Measurements from ENCODE around the gene ARHGAP28. TPM values are rescaled to one million over a fixed set of nuclear protein-coding genes. Genes with fewer than 3 reads are reported as not detected.

Gene ARHGAP28
- total and polyA plus RNA-seq, 3 experiments from 2014 or later, result not detected

DNA sequence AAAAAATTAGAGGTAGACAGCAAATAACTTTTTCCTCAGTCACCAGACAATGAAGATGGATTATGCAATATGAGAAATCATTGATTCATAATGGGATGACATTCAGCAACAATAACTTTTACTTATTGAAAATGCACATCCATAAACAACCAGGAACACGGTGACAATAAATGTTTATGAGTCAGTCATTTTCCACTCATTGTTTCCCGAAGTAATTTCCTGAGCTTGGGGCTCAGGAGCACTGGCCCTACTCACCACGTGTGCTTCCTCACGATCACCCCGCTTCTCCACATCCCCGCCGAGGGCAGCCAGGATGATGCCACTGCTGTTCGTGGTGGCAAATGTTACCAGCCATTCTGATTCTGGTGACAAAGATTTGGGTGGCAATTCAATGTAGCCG is 231.8 kb downstream of the ARHGAP28 start:
- Mint-ChIP-seq H3K9me3 (peaks cover 3 to 7% (median 6%) of the 10 kb centered on the region in 5 donors), H3K27me3 (no peaks in the 10 kb centered on the region), H3K4me3 (no peak overlapping the region), H3K27ac (no peak overlapping the region), H3K4me1 (no peaks in the 10 kb centered on the region), H3K36me3 (no peaks in the 10 kb centered on the region)
- ChIA-PET POLR2A (no interaction called here), CTCF (no interaction called here)
- no peaks in the 10 kb centered on the region for H3K36me3 ChIP-seq (ENCODE audit: insufficient read depth, low read length)
- no peak overlapping the region for H3K27ac ChIP-seq (ENCODE audit: low read depth, low read length)
- no peaks in the 10 kb centered on the region for H3K4me1 ChIP-seq (ENCODE audit: insufficient read depth, low read length)
- no peak for DNase-seq
- no peak overlapping the region for H3K4me3 ChIP-seq (ENCODE audit: low read length)
- no peaks in the 10 kb centered on the region for H3K9me3 ChIP-seq (ENCODE audit: low read length)
- no peaks in the 10 kb centered on the region for H3K27me3 ChIP-seq (ENCODE audit: insufficient read depth, low read length, poor library complexity, severe bottlenecking)

DNA sequence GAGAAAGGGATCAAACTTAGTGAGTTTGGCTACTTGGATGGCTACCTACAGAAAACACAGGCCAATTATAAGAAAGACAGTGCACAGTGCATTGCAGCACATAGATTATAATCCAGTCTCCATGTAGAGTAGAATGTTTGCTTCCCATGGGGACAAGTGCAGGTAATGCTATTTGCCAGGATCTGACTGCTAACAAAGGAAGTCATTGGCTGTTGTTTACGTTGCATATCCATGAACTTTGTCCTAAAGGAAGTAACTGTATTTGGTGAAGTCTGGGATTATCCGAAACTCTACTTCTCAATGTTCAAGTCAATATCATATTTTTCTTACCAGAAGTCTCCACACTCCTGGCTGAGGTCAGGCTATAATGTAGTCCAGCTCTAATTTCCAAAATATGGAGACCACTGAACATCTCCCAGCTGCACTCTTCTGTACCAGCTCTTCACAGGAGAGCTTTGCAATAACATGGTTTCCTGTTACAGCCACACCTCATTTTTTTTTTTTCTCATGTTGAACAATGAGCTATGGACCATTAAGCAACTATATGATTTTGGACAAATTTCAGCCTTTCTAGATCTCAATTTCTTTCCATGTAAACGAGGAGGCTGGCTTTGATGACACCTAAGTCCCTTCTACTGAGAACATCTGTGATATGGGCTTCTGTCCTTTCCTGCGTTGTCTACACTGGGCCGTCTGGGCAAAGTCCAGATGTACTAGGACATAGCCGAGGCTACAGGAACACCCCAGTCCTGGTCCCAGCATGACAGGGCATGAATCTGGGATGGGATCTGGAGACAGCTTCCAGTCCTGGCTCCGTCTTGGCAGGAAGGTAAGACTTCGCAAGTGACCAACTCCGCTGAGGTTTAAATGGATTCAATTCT is 233.3 kb downstream of the ARHGAP28 start:
- POLR2A ChIA-PET, result no interaction called here
- Histone ChIP-seq H3K9me3 (ENCODE audit: low read length) (no peaks in the 10 kb centered on the region), H3K27ac (ENCODE audit: low read depth, low read length) (no peak overlapping the region), H3K36me3 (ENCODE audit: insufficient read depth, low read length) (no peaks in the 10 kb centered on the region), H3K4me1 (ENCODE audit: insufficient read depth, low read length) (no peaks in the 10 kb centered on the region), H3K27me3 (ENCODE audit: insufficient read depth, low read length, poor library complexity, severe bottlenecking) (no peaks in the 10 kb centered on the region), H3K4me3 (ENCODE audit: low read length) (no peak overlapping the region)
- CTCF ChIA-PET, result no interaction called here
- H3K4me3 Mint-ChIP-seq, result no peak overlapping the region
- H3K4me1 Mint-ChIP-seq, result no peaks in the 10 kb centered on the region
- H3K36me3 Mint-ChIP-seq, result no peaks in the 10 kb centered on the region
- peaks cover 3 to 9% (median 6%) of the 10 kb centered on the region in 5 donors for H3K9me3 Mint-ChIP-seq
- no peaks in the 10 kb centered on the region for H3K27me3 Mint-ChIP-seq
- H3K27ac Mint-ChIP-seq, result no peak overlapping the region
- no peak for DNase-seq

DNA sequence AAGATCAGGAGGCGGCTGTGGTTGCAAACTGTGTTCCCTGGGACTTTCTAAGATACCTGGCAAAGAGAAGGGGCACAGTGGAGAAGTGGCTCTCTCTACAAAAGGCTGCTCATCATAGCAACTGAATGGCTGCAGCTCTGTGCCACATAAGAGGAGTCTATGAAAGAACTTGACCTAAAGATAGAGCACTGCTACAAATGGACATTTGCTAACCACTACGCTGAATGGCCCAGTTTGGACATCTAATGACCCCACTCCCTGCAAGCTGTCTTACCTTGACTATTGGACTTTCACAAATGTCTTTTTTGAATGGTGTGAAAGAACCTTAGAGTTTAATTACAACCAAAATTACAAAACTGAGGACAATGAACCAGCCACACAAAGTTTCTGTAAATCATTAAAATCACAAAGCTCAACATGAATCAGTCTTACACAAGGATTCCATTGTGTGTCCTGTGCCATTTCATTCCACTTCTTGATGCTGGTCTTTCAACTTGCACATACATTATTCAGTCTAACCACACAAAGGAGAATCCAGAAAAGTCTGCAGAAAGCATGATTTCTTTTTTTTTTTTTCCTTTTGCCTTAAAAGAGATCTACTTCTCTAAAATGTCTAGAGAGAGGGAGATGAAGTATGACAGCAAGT is 234.1 kb downstream of the ARHGAP28 start:
- Histone ChIP-seq H3K9me3 (ENCODE audit: low read length) (no peaks in the 10 kb centered on the region), H3K4me1 (ENCODE audit: insufficient read depth, low read length) (no peaks in the 10 kb centered on the region), H3K27me3 (ENCODE audit: insufficient read depth, low read length, poor library complexity, severe bottlenecking) (no peaks in the 10 kb centered on the region), H3K4me3 (ENCODE audit: low read length) (no peak overlapping the region), H3K27ac (ENCODE audit: low read depth, low read length) (no peak overlapping the region), H3K36me3 (ENCODE audit: insufficient read depth, low read length) (no peaks in the 10 kb centered on the region)
- ChIA-PET CTCF (no interaction called here), POLR2A (no interaction called here)
- Mint-ChIP-seq H3K4me1 (no peaks in the 10 kb centered on the region), H3K27me3 (no peaks in the 10 kb centered on the region), H3K27ac (no peak overlapping the region), H3K9me3 (peaks cover 0 to 8% (median 5%) of the 10 kb centered on the region in 5 donors), H3K4me3 (no peak overlapping the region), H3K36me3 (no peaks in the 10 kb centered on the region)
- DNase-seq, result no peak
